HG03457 (cell line): ENCODE data around the gene RAB3GAP2.
"Not testable (repeated sequence)": the region's sequence is repeated elsewhere in the genome, so short reads cannot be mapped to it uniquely, and the experiment has no call there.

ENCODE experiments used
- ATAC-seq: cut with Tn5 transposase; IDR thresholded peaks from one replicate; pipeline ENCODE4 v1.9.1; 2021; ENCODE audit warnings: moderate number of reproducible peaks; ENCODE audit not compliant: unreplicated experiment

RAB3GAP2 gene

DNA sequence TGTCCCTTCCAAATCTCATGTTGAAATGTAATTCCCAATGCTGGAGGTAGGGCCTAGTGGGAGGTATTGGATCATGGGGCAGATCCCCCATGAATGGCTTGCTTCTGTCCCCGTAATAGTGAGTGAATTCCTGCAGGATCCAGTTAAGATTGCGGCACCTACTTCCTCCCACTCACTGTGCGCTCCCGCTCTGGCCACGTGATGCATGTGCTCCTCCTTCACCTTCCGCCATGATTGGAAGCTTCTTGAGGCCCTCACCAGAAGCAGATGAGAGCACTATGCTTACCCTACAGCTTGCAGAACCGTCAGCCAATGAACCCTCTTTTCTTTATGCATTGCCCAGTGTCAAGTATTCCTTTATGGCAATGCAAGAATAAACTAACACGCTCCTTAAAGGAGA lies 14.9 kb upstream of the RAB3GAP2 start:
- ATAC-seq, result no peak

DNA sequence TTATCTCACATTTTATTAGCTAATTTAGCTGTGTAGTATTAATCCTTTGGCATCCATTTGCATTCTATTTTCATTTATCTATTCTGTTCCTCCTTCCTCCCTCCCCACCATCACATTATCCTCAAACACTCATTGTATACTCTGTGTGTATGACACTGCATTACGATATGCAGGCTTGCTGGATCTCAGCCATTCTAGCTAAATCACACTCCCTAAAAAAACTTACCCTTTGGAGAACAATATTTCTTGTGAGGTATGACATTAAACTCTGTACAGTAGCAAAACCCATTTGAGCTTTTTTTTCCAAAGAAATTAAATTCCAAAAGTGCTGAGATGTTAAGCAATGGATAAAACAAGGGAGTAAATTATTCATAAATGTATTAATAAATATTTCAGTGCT lies 11.4 kb upstream of the RAB3GAP2 start:
- ATAC-seq, result no peak

DNA sequence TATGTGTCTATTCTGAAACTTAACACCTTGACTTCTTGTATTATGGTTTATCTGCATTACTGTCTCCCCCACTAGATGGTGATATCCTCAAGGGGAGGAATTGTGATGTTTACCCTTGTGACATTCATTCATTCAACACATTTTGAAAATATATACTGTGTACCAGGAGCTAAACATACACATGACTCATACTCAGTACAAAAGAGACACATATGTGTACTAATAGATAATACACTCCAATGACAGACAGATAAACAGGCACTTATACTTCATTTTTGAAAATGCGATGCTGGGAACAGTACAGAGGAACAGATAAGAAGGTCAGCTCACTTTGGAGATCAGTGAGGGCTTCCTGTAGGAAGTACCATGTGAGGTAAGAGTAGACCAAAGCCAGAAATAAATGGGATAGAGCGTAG lies 8.9 kb upstream of the RAB3GAP2 start:
- ATAC-seq, result no peak

GRCh38 chr1:220280249-220280648 lies 8.0 kb upstream of the RAB3GAP2 start:
- no peak for ATAC-seq

GRCh38 chr1:220278991-220279390 lies 6.7 kb upstream of the RAB3GAP2 start:
- no peak for ATAC-seq

DNA sequence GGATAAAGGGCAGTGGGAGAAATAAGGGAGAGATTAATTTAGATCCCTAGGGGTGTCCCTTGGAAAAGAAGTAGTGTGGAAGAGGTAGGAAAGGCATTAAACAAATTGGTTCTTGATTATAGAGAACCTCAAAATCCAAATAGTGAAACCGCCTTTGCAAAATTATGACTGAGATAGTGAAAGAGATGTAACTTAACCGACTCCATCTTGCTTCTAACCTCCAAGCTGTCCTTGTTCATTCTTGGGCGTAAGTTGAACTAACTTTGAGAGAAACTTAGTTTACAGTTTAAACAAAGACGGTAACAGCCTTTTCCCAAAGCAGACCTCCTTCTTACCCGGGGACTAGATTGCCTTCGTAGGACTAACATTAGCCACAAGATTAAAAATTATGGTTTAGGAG lies 3.2 kb upstream of the RAB3GAP2 start:
- ATAC-seq, result no peak

DNA sequence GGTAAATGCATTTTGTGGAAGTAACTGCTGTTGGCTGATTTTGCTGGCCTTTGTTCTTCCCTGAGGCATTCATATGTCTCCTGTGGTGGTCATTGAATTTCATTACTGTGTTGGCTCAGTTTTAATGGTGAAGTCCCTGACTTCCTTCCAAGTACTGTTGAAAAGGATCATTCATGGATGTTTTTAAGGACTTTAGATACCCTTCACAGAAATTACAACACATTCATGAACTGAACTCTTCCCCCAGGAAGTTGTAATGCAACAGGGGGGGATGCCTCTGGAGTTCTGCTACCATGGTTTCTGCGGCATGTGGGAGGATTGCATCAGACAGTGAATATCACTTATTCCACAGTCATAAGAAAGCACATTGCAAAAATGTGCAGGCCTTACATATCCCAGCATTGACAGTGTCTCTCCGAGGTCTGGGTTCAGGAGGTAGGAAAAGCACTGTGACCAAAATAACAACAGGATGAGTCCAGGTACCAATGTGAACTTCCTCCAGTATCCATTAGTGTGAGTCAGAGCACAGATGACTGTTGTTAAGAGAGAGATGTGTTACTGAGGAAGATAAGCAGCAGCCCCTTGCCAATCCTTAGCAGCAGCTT lies 2.1 kb upstream of the RAB3GAP2 start:
- no peak for ATAC-seq

DNA sequence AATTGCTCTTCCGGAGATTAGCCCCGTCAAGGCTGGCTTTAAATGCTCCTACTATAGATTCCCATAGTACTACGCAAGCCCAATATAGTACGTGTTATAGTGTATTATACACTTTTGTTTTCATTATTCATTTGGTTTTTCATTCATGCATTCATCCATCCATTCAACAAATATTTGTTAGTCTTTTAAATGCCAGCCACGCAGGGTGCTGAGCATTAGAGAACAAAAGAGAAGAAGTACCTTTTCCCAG lies 513 bp upstream of the RAB3GAP2 start:
- ATAC-seq, result no peak

GRCh38 chr1:220271706-220272046 lies 577 bp downstream of the RAB3GAP2 start:
- ATAC-seq, result no peak

- no peak for ATAC-seq
These were observed 3.2 kb downstream of the RAB3GAP2 start for GRCh38 chr1:220269036-220269435.

GRCh38 chr1:220267630-220268029 lies 4.6 kb downstream of the RAB3GAP2 start:
- ATAC-seq, result no peak

DNA sequence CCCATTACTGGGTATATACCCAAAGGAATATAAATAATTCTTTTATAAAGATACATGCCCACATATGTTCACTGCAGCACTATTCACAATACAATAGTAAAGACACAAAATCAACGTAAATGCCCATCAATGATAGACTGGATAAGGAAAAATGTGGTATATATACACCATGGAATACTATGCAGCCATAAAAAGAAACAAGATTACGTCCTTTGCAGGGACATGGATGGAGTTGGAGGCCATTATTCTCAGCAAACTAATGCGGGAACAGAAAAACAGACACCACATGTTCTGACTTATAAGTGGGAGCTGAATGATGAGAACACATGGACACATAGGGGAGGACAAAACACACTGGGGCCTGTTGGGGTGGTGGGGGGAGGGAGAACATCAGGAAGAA lies 12.0 kb downstream of the RAB3GAP2 start:
- not testable (repeated sequence) for ATAC-seq

DNA sequence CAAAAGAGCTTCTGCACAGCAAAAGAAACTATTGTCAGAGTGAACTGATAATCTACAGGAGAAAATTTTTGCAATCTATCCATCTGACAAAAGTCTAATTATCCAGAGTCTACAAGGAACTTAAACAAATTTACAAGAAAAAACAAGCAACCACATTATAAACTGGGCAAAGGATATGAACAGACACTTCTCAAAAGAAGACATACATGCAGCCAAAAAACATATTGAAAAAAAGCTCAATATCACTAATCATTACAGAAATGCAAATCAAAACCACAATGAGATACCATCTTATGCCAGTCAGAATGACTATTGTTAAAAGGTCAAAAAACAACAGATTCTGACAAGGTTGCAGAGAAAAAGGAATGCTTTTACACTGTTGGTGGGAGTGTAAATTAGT lies 12.5 kb downstream of the RAB3GAP2 start:
- ATAC-seq, result not testable (repeated sequence)

- ATAC-seq, result not testable (repeated sequence)
These were observed 16.1 kb downstream of the RAB3GAP2 start for GRCh38 chr1:220256194-220256593.

GRCh38 chr1:220255204-220255603 lies 17.0 kb downstream of the RAB3GAP2 start:
- no peak for ATAC-seq

DNA sequence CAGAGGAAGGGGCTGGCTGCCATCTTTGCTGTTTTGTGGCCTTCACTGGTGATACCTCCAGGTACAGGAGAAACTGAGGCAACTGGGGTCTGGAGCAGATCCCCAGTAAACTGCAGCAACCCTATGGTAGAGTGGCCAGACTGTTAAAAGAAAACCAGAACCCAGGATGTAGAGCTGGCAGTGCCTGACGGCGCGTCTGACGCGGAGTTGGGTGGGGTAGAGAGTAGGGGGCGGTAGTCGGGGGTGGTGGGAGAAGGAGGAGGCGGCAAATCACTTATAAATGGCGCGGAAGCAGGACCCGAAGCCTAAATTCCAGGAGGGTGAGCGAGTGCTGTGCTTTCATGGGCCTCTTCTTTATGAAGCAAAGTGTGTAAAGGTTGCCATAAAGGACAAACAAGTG lies 19.0 kb downstream of the RAB3GAP2 start:
- ATAC-seq, result not testable (repeated sequence)

DNA sequence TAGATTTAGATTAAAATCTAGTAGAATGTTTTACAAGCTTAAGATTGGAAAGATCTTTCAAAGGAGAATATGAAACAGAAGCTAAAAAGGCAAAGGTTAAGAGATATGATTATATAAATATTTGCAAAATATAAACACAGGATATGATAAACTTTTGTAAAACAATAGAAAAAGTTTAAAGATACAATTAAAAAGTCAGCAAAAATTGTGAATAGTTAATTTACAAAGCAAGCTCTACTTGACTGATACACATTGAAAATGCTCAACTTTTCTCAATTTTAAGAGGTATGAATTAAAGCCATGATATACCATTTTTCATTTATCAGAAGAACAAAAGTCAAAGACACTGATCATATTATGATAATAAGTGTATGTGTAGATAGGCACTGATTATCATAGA lies 21.0 kb downstream of the RAB3GAP2 start:
- ATAC-seq, result no peak

GRCh38 chr1:220250681-220251080 lies 21.6 kb downstream of the RAB3GAP2 start:
- ATAC-seq, result no peak

GRCh38 chr1:220249522-220249921 lies 22.7 kb downstream of the RAB3GAP2 start:
- no peak for ATAC-seq

- ATAC-seq, result not testable (repeated sequence)
These were observed 23.5 kb downstream of the RAB3GAP2 start for GRCh38 chr1:220248715-220249265.

- not testable (repeated sequence) for ATAC-seq
These were observed 26.4 kb downstream of the RAB3GAP2 start for GRCh38 chr1:220245900-220246299.

GRCh38 chr1:220243947-220244346 lies 28.3 kb downstream of the RAB3GAP2 start:
- ATAC-seq, result no peak

GRCh38 chr1:220241072-220241663 lies 31.1 kb downstream of the RAB3GAP2 start:
- peak; percentile 47 for ATAC-seq
